Fibroblast of skin of back (primary cell): ENCODE results near the gene DOK5.

Source experiments
- DNase-seq: peaks from one replicate; pipeline ENCODE4 v3.0.0-alpha.2; 2013

DOK5 gene

GRCh38 chr20:54515793-54516628 lies 40.6 kb downstream of the DOK5 start:
- peak; percentile 27 for DNase-seq

GRCh38 chr20:54517241-54517975 lies 42.0 kb downstream of the DOK5 start:
- no peak for DNase-seq

GRCh38 chr20:54524849-54525248 lies 49.5 kb downstream of the DOK5 start:
- DNase-seq: no peak

- DNase-seq: peak; percentile 39
These were observed 50.7 kb downstream of the DOK5 start for GRCh38 chr20:54525916-54526590.

- no peak for DNase-seq
These were observed 51.4 kb downstream of the DOK5 start for GRCh38 chr20:54526801-54527200.

- DNase-seq: no peak
These were observed 57.2 kb downstream of the DOK5 start for GRCh38 chr20:54532573-54532972.

GRCh38 chr20:54534101-54534500 lies 58.7 kb downstream of the DOK5 start:
- no peak for DNase-seq

- peak; percentile 59 for DNase-seq
These were observed 59.6 kb downstream of the DOK5 start for GRCh38 chr20:54535033-54535432.

GRCh38 chr20:54535746-54536145 lies 60.4 kb downstream of the DOK5 start:
- peak; percentile 66 for DNase-seq

- no peak for DNase-seq
These were observed 64.2 kb downstream of the DOK5 start for GRCh38 chr20:54539521-54540046.

GRCh38 chr20:54543369-54543768 lies 68.0 kb downstream of the DOK5 start:
- DNase-seq: no peak

GRCh38 chr20:54545676-54546358 lies 70.4 kb downstream of the DOK5 start:
- peak; percentile 94 for DNase-seq

GRCh38 chr20:54548849-54549248 lies 73.5 kb downstream of the DOK5 start:
- no peak for DNase-seq

GRCh38 chr20:54549658-54550326 lies 74.4 kb downstream of the DOK5 start:
- peak; percentile 84 for DNase-seq

- DNase-seq: peak; percentile 91
These were observed 75.5 kb downstream of the DOK5 start for GRCh38 chr20:54550776-54551396.

GRCh38 chr20:54554006-54554405 lies 78.6 kb downstream of the DOK5 start:
- DNase-seq: no peak

- DNase-seq: no peak
These were observed 79.8 kb downstream of the DOK5 start for GRCh38 chr20:54555150-54555549.

- DNase-seq: no peak
These were observed 81.0 kb downstream of the DOK5 start for GRCh38 chr20:54556406-54556805.

- DNase-seq: peak; percentile 76
These were observed 82.6 kb downstream of the DOK5 start for GRCh38 chr20:54557806-54558590.

- no peak for DNase-seq
These were observed 84.5 kb downstream of the DOK5 start for GRCh38 chr20:54559890-54560289.

GRCh38 chr20:54560357-54560756 lies 85.0 kb downstream of the DOK5 start:
- DNase-seq: no peak
